Liver (tissue), 3 donors: ENCODE measurements around the gene PLA2G15.

Experiments used
- EGR1 ChIP-seq, 2 donors: IDR thresholded peaks; 2 replicates each; pipeline ENCODE4 v1.6.1; 2016 to 2018; ENCODE audit warnings: antibody characterized with exemption in 2 of 2, low read depth in 2 of 2
- TF ChIP-seq, protein P1 (sequence below): fragments of 150-350 bp; IDR thresholded peaks from 2 replicates; pipeline ENCODE4 v1.5.1; 2017; ENCODE audit warnings: improper control_type of control experiment, low read depth, low read length; ENCODE audit not compliant: missing input control
- donor health status: healthy.
- donor health status: healthy.

GRCh38 chr16:68296693-68297092 lies 51.5 kb downstream of the PLA2G15 start:
- no peak for TF ChIP-seq EGR1 (IDR thresholded peaks at IDR 0.05; ENCODE audit: low read depth in 2 of 2)
- TF ChIP-seq, protein P1, sequence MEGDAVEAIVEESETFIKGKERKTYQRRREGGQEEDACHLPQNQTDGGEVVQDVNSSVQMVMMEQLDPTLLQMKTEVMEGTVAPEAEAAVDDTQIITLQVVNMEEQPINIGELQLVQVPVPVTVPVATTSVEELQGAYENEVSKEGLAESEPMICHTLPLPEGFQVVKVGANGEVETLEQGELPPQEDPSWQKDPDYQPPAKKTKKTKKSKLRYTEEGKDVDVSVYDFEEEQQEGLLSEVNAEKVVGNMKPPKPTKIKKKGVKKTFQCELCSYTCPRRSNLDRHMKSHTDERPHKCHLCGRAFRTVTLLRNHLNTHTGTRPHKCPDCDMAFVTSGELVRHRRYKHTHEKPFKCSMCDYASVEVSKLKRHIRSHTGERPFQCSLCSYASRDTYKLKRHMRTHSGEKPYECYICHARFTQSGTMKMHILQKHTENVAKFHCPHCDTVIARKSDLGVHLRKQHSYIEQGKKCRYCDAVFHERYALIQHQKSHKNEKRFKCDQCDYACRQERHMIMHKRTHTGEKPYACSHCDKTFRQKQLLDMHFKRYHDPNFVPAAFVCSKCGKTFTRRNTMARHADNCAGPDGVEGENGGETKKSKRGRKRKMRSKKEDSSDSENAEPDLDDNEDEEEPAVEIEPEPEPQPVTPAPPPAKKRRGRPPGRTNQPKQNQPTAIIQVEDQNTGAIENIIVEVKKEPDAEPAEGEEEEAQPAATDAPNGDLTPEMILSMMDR = no peak
